Hindlimb muscle (tissue), 1 donor: ENCODE measurements around the gene PAQR8. TPM values are rescaled to one million over a fixed set of nuclear protein-coding genes. Genes with fewer than 3 reads are reported as not detected.

Experiments
- DNase-seq: peaks from one replicate; pipeline ENCODE4 v3.0.0-alpha.2; 2013
- polyA plus RNA-seq: library from polyadenylated mRNA; unstranded; fragments of 120-200 nt; gene quantifications from one replicate; pipeline ENCODE4 v1.2.1, GENCODE V29; 2013; ENCODE audit not compliant: insufficient read length

The PAQR8 gene
- polyA plus RNA-seq, 1 donor, result 4.9 TPM

- DNase-seq, result no peak
Observed at GRCh38 chr6:52351879-52352238, 10.1 kb upstream of the PAQR8 start.

GRCh38 chr6:52352239-52353018 is 9.5 kb upstream of the PAQR8 start:
- no peak for DNase-seq

- DNase-seq, result no peak
Observed at GRCh38 chr6:52356017-52356416, 5.9 kb upstream of the PAQR8 start.

GRCh38 chr6:52359403-52359802 is 2.5 kb upstream of the PAQR8 start:
- DNase-seq, result no peak

GRCh38 chr6:52360028-52360427 is 1.9 kb upstream of the PAQR8 start:
- DNase-seq, result no peak

GRCh38 chr6:52360601-52361413 is 1.1 kb upstream of the PAQR8 start:
- no peak for DNase-seq

- DNase-seq, result no peak
Observed at GRCh38 chr6:52361414-52361944, 472 bp upstream of the PAQR8 start.

- peak; percentile 31 for DNase-seq
Observed at GRCh38 chr6:52362443-52363227, 684 bp downstream of the PAQR8 start.

GRCh38 chr6:52363228-52363867 is 1.4 kb downstream of the PAQR8 start:
- DNase-seq, result no peak

GRCh38 chr6:52364480-52365166 is 2.7 kb downstream of the PAQR8 start:
- no peak for DNase-seq

- no peak for DNase-seq
Observed at GRCh38 chr6:52365317-52365716, 3.4 kb downstream of the PAQR8 start.

- DNase-seq, result no peak
Observed at GRCh38 chr6:52365866-52366540, 4.1 kb downstream of the PAQR8 start.

GRCh38 chr6:52368002-52368401 is 6.1 kb downstream of the PAQR8 start:
- no peak for DNase-seq

GRCh38 chr6:52369234-52369633 is 7.3 kb downstream of the PAQR8 start:
- DNase-seq, result no peak

- DNase-seq, result no peak
Observed at GRCh38 chr6:52371656-52372191, 9.8 kb downstream of the PAQR8 start.

- DNase-seq, result no peak
Observed at GRCh38 chr6:52373151-52373690, 11.3 kb downstream of the PAQR8 start.

- no peak for DNase-seq
Observed at GRCh38 chr6:52374247-52374646, 12.3 kb downstream of the PAQR8 start.

GRCh38 chr6:52375780-52376556 is 14.0 kb downstream of the PAQR8 start:
- DNase-seq, result no peak

GRCh38 chr6:52376763-52377162 is 14.8 kb downstream of the PAQR8 start:
- DNase-seq, result no peak
